Brain microvascular endothelial cell (primary cell): ENCODE results near the gene SLCO4A1.

Experiments used
- DNase-seq: peaks from one replicate; pipeline ENCODE4 v3.0.0-alpha.2; 2020
- H3K27ac ChIP-seq: fragments of 250-450 bp; sonication (Bioruptor Pico); 2 replicates; pipeline ENCODE4 v1.5.1; 2020; ENCODE audit warnings: mild to moderate bottlenecking, moderate library complexity
- H3K27me3 ChIP-seq: fragments of 250-450 bp; sonication (Bioruptor Pico); replicated peaks from 2 replicates; pipeline ENCODE4 v1.5.1; 2020; ENCODE audit warnings: mild to moderate bottlenecking
- H3K36me3 ChIP-seq: fragments of 250-450 bp; sonication (Bioruptor Pico); replicated peaks from 2 replicates; pipeline ENCODE4 v1.5.1; 2020; ENCODE audit warnings: mild to moderate bottlenecking
- H3K4me3 ChIP-seq: 2 replicates; pipeline ENCODE4 v1.5.1; 2011; ENCODE audit warnings: low read depth, mild to moderate bottlenecking, control low read depth, low read length, moderate library complexity
- in situ Hi-C: cut with HindIII; loops from 2 replicates; pipeline ENCODE4 v1.10.0; 2017; ENCODE audit warnings: low sequenced_read_pairs, low pct_ligation_motif_present
- TF ChIP-seq, protein P1 (sequence below): IDR thresholded peaks from 2 replicates; pipeline ENCODE4 v1.5.1; 2011; ENCODE audit warnings: low read depth, mild to moderate bottlenecking, moderate library complexity, low read length, control low read depth, inconsistent platforms; ENCODE audit errors: missing control alignments

Gene SLCO4A1

DNA sequence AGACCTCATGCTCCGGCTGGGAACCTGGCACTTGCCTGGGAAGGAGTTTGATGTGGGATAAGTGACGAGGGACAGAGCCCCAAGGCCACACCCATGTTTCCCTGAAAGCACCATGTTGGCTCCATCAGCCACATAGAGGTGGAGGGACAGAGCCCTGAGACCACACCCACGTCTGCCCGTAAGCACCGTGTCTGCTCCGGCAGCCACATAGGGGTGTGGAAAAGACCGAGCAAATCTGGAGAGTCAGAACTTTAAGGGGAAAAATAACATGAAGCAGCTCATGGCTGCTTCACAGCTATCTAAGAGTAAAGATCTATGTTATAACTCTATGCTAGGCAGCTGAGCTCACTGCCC, 15.3 kb downstream of the SLCO4A1 start:
- H3K27me3 ChIP-seq, result no peaks in the 10 kb centered on the region
- H3K27ac ChIP-seq, result no peak overlapping the region
- in situ Hi-C loops, result no loop called here
- H3K4me3 ChIP-seq, result no peak overlapping the region
- TF ChIP-seq, protein P1, sequence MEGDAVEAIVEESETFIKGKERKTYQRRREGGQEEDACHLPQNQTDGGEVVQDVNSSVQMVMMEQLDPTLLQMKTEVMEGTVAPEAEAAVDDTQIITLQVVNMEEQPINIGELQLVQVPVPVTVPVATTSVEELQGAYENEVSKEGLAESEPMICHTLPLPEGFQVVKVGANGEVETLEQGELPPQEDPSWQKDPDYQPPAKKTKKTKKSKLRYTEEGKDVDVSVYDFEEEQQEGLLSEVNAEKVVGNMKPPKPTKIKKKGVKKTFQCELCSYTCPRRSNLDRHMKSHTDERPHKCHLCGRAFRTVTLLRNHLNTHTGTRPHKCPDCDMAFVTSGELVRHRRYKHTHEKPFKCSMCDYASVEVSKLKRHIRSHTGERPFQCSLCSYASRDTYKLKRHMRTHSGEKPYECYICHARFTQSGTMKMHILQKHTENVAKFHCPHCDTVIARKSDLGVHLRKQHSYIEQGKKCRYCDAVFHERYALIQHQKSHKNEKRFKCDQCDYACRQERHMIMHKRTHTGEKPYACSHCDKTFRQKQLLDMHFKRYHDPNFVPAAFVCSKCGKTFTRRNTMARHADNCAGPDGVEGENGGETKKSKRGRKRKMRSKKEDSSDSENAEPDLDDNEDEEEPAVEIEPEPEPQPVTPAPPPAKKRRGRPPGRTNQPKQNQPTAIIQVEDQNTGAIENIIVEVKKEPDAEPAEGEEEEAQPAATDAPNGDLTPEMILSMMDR, result no peak
- H3K36me3 ChIP-seq, result no peaks in the 10 kb centered on the region
- DNase-seq, result no peak

DNA sequence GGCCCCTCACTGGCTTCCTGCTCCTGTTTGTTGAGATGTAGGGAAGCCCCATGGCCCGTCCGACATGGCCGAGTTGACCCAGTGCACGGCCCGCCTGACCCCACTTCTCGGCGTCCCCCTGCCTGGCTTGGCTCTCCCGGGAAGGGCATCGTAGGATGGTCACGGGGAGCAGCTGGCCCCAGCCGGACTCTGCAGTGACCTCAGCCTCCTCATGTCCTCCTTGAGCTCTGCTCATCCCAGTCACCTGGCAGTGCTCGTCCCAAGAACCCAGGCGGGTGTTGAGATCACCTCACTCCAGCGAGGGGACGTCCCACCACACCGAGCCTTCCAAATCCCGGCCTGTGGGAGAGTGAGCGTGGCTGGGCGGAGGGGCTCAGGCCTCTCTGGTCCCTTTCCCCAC, 15.7 kb downstream of the SLCO4A1 start:
- Histone ChIP-seq H3K27ac (no peak overlapping the region), H3K4me3 (no peak overlapping the region), H3K36me3 (no peaks in the 10 kb centered on the region), H3K27me3 (no peaks in the 10 kb centered on the region)
- in situ Hi-C loops, result no loop called here
- TF ChIP-seq, protein P1, result no peak
- DNase-seq, result no peak

DNA sequence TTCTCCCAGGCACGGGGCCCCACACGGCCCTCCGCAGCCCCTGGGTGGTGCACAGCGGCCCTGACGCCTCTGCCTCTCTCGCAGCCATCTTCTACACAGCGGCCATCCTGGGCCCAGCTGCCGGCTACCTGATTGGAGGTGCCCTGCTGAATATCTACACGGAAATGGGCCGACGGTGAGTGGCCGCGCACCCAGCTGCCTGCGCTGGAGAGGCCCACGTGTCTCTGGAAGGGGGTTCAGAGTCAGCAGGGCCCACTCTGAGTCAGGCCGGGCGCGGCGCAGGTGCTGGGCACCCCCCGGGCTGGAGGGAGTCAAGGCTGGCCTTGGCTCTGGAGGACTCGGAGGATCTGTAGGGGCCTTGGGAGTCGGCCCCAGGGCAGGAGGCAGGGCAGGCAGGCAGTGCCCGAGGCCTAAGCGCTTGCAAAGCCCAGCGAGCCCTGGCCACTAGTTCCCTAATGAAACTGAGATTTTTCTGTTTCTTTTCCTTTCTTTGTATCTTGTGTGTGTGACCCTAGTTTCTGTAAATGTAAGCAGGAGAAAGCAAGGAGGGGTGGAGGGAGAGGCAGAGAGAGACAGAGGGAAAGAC, 16.4 kb downstream of the SLCO4A1 start:
- no peak overlapping the region for H3K27ac ChIP-seq
- H3K4me3 ChIP-seq, result no peak overlapping the region
- TF ChIP-seq, protein P1, result no peak
- no peak for DNase-seq
- no peaks in the 10 kb centered on the region for H3K27me3 ChIP-seq
- in situ Hi-C loops, result no loop called here
- H3K36me3 ChIP-seq, result no peaks in the 10 kb centered on the region

DNA sequence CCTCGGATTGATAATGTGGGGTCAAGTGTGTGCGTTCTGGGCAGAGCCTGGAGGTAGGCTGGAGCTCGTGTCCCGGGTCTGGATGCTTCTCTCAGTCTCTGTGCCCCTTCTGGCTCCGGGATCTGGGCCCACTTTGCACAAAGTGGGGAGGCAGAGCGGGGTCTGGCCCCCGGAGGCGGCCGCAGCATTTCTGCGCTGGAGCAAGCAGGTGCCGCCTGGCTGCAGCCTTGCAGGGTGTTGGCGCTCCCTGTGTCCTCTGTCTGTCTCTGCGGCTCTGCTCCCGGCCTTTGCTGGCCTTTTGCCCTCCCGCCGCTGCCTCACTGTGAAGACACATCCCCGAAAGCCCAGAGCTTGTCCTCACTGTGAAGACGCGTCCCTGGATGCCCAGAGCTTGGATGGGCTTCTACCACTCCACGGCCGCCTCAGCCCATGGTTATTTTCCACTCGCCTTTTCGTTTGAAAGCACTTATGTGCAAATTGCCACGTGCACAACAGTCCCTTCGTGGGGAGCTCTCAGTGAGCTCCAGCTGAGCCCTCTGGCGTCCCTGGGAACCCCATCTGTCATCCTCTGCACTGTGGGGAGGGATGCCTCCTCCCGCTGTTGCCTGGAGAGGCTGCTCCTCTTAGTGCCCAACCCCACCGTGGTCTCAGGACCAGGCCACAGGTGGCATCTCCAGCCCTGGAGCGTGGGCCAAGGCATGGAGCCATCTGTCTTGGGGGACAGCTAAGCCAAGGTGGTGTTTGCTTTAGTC, 17.4 kb downstream of the SLCO4A1 start:
- Histone ChIP-seq H3K36me3 (no peaks in the 10 kb centered on the region), H3K4me3 (no peak overlapping the region), H3K27ac (no peak overlapping the region), H3K27me3 (no peaks in the 10 kb centered on the region)
- TF ChIP-seq, protein P1, result no peak
- in situ Hi-C loops, result no loop called here
- no peak for DNase-seq

DNA sequence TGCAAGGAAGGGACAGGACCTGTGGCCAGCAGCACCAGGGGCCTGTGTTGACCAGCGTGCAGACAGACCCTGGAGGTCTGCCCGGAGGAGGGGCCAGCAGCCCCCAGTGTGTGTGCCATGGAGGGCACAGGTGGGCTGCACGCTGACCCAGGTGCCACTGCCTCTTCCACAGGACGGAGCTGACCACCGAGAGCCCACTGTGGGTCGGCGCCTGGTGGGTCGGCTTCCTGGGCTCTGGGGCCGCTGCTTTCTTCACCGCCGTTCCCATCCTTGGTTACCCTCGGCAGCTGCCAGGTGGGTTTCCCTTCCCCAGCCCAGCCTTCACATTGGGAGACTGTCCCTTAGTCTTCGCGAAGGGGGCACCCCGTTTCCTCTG, 17.9 kb downstream of the SLCO4A1 start:
- no peak for DNase-seq
- H3K27me3 ChIP-seq, result no peaks in the 10 kb centered on the region
- TF ChIP-seq, protein P1, result no peak
- H3K36me3 ChIP-seq, result no peaks in the 10 kb centered on the region
- in situ Hi-C loops, result no loop called here
- H3K27ac ChIP-seq, result no peak overlapping the region
- no peak overlapping the region for H3K4me3 ChIP-seq

DNA sequence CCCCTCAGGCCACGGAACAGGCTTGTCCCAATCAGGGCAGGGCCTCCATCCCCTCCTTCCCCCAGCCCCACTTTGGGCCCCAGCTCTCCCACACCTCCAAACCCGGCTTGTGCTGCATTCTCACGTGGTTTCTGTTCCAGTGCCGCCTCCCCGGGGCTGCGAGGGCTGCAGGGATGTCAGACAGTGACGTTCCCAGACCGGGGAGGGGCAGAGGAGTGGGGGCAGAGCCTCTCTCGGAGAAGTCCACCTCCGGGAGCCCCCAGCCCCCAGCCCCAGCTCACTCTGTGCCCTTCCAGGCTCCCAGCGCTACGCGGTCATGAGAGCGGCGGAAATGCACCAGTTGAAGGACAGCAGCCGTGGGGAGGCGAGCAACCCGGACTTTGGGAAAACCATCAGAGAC, 18.5 kb downstream of the SLCO4A1 start:
- no peak overlapping the region for H3K27ac ChIP-seq
- TF ChIP-seq, protein P1, result no peak
- H3K36me3 ChIP-seq, result no peaks in the 10 kb centered on the region

More for the DNA sequence above, 18.5 kb downstream of the SLCO4A1 start:
- in situ Hi-C loops, result no loop called here
- no peaks in the 10 kb centered on the region for H3K27me3 ChIP-seq
- H3K4me3 ChIP-seq, result no peak overlapping the region
- DNase-seq, result no peak
